Loucy (cell line): ENCODE data around the gene POU2F2.

Experiments used
- EZH2phosphoT487 ChIP-seq: fragments of 200-600 bp; IDR thresholded peaks from 2 replicates; pipeline ENCODE4 v1.6.1; 2018; ENCODE audit warnings: antibody characterized with exemption, mild to moderate bottlenecking, moderate library complexity, borderline replicate concordance
- TF ChIP-seq, protein P1 (sequence below): fragments of 200-600 bp; sonication (generic); conservative IDR thresholded peaks from 2 replicates; pipeline ENCODE4 v1.5.1; 2014; ENCODE audit warnings: mild to moderate bottlenecking, antibody characterized with exemption, low read length

GRCh38 chr19:42143341-42144234 is 11.3 kb upstream of the POU2F2 start:
- TF ChIP-seq, protein P1, sequence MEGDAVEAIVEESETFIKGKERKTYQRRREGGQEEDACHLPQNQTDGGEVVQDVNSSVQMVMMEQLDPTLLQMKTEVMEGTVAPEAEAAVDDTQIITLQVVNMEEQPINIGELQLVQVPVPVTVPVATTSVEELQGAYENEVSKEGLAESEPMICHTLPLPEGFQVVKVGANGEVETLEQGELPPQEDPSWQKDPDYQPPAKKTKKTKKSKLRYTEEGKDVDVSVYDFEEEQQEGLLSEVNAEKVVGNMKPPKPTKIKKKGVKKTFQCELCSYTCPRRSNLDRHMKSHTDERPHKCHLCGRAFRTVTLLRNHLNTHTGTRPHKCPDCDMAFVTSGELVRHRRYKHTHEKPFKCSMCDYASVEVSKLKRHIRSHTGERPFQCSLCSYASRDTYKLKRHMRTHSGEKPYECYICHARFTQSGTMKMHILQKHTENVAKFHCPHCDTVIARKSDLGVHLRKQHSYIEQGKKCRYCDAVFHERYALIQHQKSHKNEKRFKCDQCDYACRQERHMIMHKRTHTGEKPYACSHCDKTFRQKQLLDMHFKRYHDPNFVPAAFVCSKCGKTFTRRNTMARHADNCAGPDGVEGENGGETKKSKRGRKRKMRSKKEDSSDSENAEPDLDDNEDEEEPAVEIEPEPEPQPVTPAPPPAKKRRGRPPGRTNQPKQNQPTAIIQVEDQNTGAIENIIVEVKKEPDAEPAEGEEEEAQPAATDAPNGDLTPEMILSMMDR = no peak
- no peak for TF ChIP-seq EZH2phosphoT487
